GM12878 (cell line): ENCODE measurements around the gene MTHFR. TPM values are rescaled to one million over a fixed set of nuclear protein-coding genes. Genes with fewer than 3 reads are reported as not detected.

Source experiments
- ATAC-seq: fragments of 200-7000 bp; cut with Tn5 transposase; 3 replicates; pipeline ENCODE4 v1.9.1; 2020; ENCODE audit warnings: mild to moderate bottlenecking, moderate library complexity
- BruUV-seq: library from RNA; stranded (reverse); fragments of 400-500 nt; replicated peaks from 2 replicates; lab custom pipeline; 2021; lab: Mats Ljungman, UMichigan
- CTCF ChIA-PET: fragments of 300-600 bp; sonication (Branson Sonifier 250); formaldehyde crosslinking; extraction: SDS; loops from one replicate; lab custom pipeline; 2021; ENCODE audit warnings: inconsistent platforms; lab: Yijun Ruan, JAX
- POLR2A ChIA-PET: fragments of 350-600 bp; formaldehyde crosslinking; extraction: SDS; loops from one replicate; lab custom pipeline; 2021; ENCODE audit warnings: inconsistent platforms; lab: Charles Lee
- RAD21 ChIA-PET: fragments of 300-600 bp; sonication (Branson Sonifier 250); formaldehyde crosslinking; loops from one replicate; lab custom pipeline; 2023; ENCODE audit warnings: antibody characterized with exemption; ENCODE audit not compliant: unreplicated experiment; lab: Charles Lee
- SMC1A ChIA-PET: fragments of 300-600 bp; sonication (Branson Sonifier 250); formaldehyde crosslinking; loops from one replicate; lab custom pipeline; 2023; ENCODE audit not compliant: unreplicated experiment, uncharacterized antibody; lab: Charles Lee
- DNase-seq: peaks from one replicate; pipeline ENCODE4 v3.0.0-alpha.2; 2011; ENCODE audit warnings: low read depth, low spot score
- FAIRE-seq: peaks from 3 replicates; lab custom pipeline; 2011; peaks lifted over from hg19 to GRCh38; lab: Jason Lieb, UNC
- H2AFZ ChIP-seq: 2 replicates; pipeline ENCODE4 v1.6.0; 2011; ENCODE audit warnings: low read depth, low read length, control low read depth; ENCODE audit not compliant: control insufficient read depth
- H3K27ac ChIP-seq: 2 replicates; pipeline ENCODE4 v1.5.1; 2011; ENCODE audit warnings: control low read depth; ENCODE audit not compliant: control insufficient read depth, insufficient read depth
- H3K27me3 ChIP-seq, 2 experiments: replicated peaks in 1 of 2; 2 replicates each; pipeline versions ENCODE4 v1.6.0 to v1.6.1; 2011; ENCODE audit warnings: low read length in 1 of 2; ENCODE audit not compliant: control insufficient read depth in 2 of 2, insufficient read depth in 2 of 2
- H3K36me3 ChIP-seq, 2 experiments: 2 replicates each; pipeline ENCODE4 v1.5.1; 2011; ENCODE audit warnings: low read length in 1 of 2; ENCODE audit not compliant: control insufficient read depth in 2 of 2, insufficient read depth in 2 of 2
- H3K4me1 ChIP-seq: 2 replicates; pipeline ENCODE4 v1.6.1; 2011; ENCODE audit warnings: mild to moderate bottlenecking, low read length, moderate library complexity, mixed read lengths; ENCODE audit not compliant: control insufficient read depth, insufficient read depth
- H3K4me2 ChIP-seq: 2 replicates; pipeline ENCODE4 v1.6.0; 2011; ENCODE audit warnings: control low read depth; ENCODE audit not compliant: control insufficient read depth, insufficient read depth
- H3K4me3 ChIP-seq: fragments of 200-600 bp; sonication (generic); 2 replicates; pipeline ENCODE4 v1.5.1; 2016
- H3K79me2 ChIP-seq: 2 replicates; pipeline ENCODE4 v1.6.0; 2011; ENCODE audit warnings: low read length; ENCODE audit not compliant: control insufficient read depth, insufficient read depth
- H3K9ac ChIP-seq: 2 replicates; pipeline ENCODE4 v1.8.0; 2011; ENCODE audit warnings: low read length, control low read depth, mixed read lengths; ENCODE audit not compliant: control insufficient read depth, insufficient read depth
- H3K9me3 ChIP-seq: replicated peaks from 3 replicates; pipeline ENCODE4 v1.5.1; 2011; ENCODE audit warnings: mild to moderate bottlenecking, low read length; ENCODE audit not compliant: control insufficient read depth, insufficient read depth
- H4K20me1 ChIP-seq: 2 replicates; pipeline ENCODE4 v1.6.0; 2011; ENCODE audit not compliant: control insufficient read depth, insufficient read depth
- CUX1 ChIP-seq: IDR thresholded peaks from 2 replicates; pipeline ENCODE4 v1.6.1; 2012; ENCODE audit warnings: improper control_type of control experiment, low read depth, low read length; ENCODE audit not compliant: insufficient replicate concordance
- FOXM1 ChIP-seq: IDR thresholded peaks from 2 replicates; pipeline ENCODE4 v1.6.1; 2012; ENCODE audit warnings: low read depth, mild to moderate bottlenecking, inconsistent platforms, low read length, moderate library complexity
- RAD51 ChIP-seq: fragments of 450-650 bp; IDR thresholded peaks from 2 replicates; pipeline ENCODE4 v1.6.1; 2016; ENCODE audit warnings: moderate library complexity, mild to moderate bottlenecking, inconsistent platforms
- RELA ChIP-seq: fragments of 450-650 bp; IDR thresholded peaks from 2 replicates; pipeline ENCODE4 v1.8.0; 2014; ENCODE audit warnings: borderline replicate concordance; ENCODE audit not compliant: partially characterized antibody
- SRF ChIP-seq, 2 experiments: IDR thresholded peaks; 2 replicates each; pipeline ENCODE4 v1.6.1; 2011; ENCODE audit warnings: low read depth in 2 of 2, low read length in 2 of 2, mild to moderate bottlenecking in 1 of 2, moderate library complexity in 1 of 2
- ZBTB40 ChIP-seq: fragments of 450-650 bp; IDR thresholded peaks from 2 replicates; pipeline ENCODE4 v1.6.1; 2016; ENCODE audit warnings: mild to moderate bottlenecking, moderate library complexity, borderline replicate concordance
- WGBS: methylation state at CpG from one replicate; pipeline ENCODE4 v1.1.6; 2016; ENCODE audit warnings: low lambda C conversion rate; ENCODE audit not compliant: insufficient replicate concordance, insufficient coverage; ENCODE audit errors: missing lambda C conversion rate; 5-methylcytosine and 5-hydroxymethylcytosine counted together
- in situ Hi-C: fragments of 300-500 bp; cut with MboI; formaldehyde crosslinking; loops from 9 replicates; pipeline ENCODE4 v1.14.3; 2018; ENCODE audit warnings: mixed read lengths
- intact Hi-C: fragments of 100-400 bp; cut with micrococcal nuclease; formaldehyde crosslinking; loops from one replicate; pipeline ENCODE4 v1.14.2; 2022; ENCODE audit not compliant: unreplicated experiment
- polyA plus RNA-seq, 11 experiments: library from polyadenylated mRNA; depleted of rRNA in 4 of 11; unstranded in 6 of 11; stranded (reverse) in 5 of 11; fragments of >200 nt; fragmentation: Nextera tagmentation in 4 of 11; fragmentation: Illumina TruSeq in 1 of 11; extraction: Ambion mirVana in 4 of 11; extraction: Trizol in 1 of 11; gene quantifications; 1 replicate in 1 of 11; 2 replicates in 10 of 11; pipeline versions ENCODE4 v1.2.1 to v1.2.3, GENCODE V29; 2011 to 2016; ENCODE audit warnings: inconsistent platforms in 2 of 11, missing spikeins in 2 of 11, low read depth in 1 of 11
- total RNA-seq, 4 experiments: library from RNA; depleted of rRNA in 3 of 4; stranded (reverse); fragments of >200 nt in 3 of 4; fragmentation: Illumina TruSeq in 1 of 4; extraction: Trizol in 1 of 4; gene quantifications; 2 replicates each; pipeline versions ENCODE4 v1.2.1 to v1.2.3, GENCODE V29; 2013 to 2021
- TF ChIP-seq, protein P1 (sequence below): IDR thresholded peaks from 2 replicates; pipeline ENCODE4 v1.6.1; 2012; ENCODE audit warnings: mild to moderate bottlenecking, low read depth, low read length

Gene MTHFR
- total and polyA plus RNA-seq, 10 of the 15 experiments (the other 5 are each of a cell fraction or from before 2014, with no cell fraction given) = 1.0 to 16.8 (median 9.4) TPM

GRCh38 chr1:11765661-11766428 lies 39.9 kb downstream of the MTHFR start:
- RAD21 ChIA-PET = no interaction called here
- no TSS peak for BruUV-seq
- intact Hi-C loops (no loop called here), in situ Hi-C loops (no loop called here)
- H3K4me3 ChIP-seq = no peak overlapping the region
- H3K4me2 ChIP-seq = no peak overlapping the region
- SMC1A ChIA-PET = no interaction called here
- 35% methylated on average over 19 of the region's 19 CpGs for WGBS
- no peaks in the 10 kb centered on the region for H4K20me1 ChIP-seq
- FAIRE-seq = no peak
- H3K9ac ChIP-seq = no peak overlapping the region
- no peak overlapping the region for H3K27ac ChIP-seq
- no peak for DNase-seq
- POLR2A ChIA-PET = interaction anchor here (0.6 kb wide), 1 partner anchor 23 kb away, joined by 4 read pairs; no protein-coding TSS in a partner anchor
- no peaks in the 10 kb centered on the region; a peak in 1 of 4 replicates for H3K27me3 ChIP-seq
- ATAC-seq = no peak
- H3K9me3 ChIP-seq = no peaks in the 10 kb centered on the region
- H2AFZ ChIP-seq = no peak overlapping the region
- no peaks in the 10 kb centered on the region for H3K4me1 ChIP-seq
- H3K36me3 ChIP-seq = no peaks in the 10 kb centered on the region
- H3K79me2 ChIP-seq = no peaks in the 10 kb centered on the region
- CTCF ChIA-PET = interaction anchor here (1.7 kb wide), 1 partner anchor 19 kb away, joined by 5 read pairs; no protein-coding TSS in a partner anchor
- TF ChIP-seq CUX1 (no peak), RAD51 (no peak), RELA (no peak), SRF (IDR thresholded peaks at IDR 0.05; ENCODE audit: low read depth in 2 of 2, low read length in 2 of 2) (no peak), FOXM1 (no peak), ZBTB40 (no peak)
- TF ChIP-seq, protein P1, sequence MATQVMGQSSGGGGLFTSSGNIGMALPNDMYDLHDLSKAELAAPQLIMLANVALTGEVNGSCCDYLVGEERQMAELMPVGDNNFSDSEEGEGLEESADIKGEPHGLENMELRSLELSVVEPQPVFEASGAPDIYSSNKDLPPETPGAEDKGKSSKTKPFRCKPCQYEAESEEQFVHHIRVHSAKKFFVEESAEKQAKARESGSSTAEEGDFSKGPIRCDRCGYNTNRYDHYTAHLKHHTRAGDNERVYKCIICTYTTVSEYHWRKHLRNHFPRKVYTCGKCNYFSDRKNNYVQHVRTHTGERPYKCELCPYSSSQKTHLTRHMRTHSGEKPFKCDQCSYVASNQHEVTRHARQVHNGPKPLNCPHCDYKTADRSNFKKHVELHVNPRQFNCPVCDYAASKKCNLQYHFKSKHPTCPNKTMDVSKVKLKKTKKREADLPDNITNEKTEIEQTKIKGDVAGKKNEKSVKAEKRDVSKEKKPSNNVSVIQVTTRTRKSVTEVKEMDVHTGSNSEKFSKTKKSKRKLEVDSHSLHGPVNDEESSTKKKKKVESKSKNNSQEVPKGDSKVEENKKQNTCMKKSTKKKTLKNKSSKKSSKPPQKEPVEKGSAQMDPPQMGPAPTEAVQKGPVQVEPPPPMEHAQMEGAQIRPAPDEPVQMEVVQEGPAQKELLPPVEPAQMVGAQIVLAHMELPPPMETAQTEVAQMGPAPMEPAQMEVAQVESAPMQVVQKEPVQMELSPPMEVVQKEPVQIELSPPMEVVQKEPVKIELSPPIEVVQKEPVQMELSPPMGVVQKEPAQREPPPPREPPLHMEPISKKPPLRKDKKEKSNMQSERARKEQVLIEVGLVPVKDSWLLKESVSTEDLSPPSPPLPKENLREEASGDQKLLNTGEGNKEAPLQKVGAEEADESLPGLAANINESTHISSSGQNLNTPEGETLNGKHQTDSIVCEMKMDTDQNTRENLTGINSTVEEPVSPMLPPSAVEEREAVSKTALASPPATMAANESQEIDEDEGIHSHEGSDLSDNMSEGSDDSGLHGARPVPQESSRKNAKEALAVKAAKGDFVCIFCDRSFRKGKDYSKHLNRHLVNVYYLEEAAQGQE = no peak
